KOPT-K1 (cell line): ENCODE data around the gene GUCY1A2.

Experiments
- H3K27ac ChIP-seq: fragments of 200-600 bp; sonication (generic); 2 replicates; pipeline ENCODE4 v1.5.1; 2016; ENCODE audit warnings: antibody characterized with exemption, mild to moderate bottlenecking, low read depth, low read length; ENCODE audit not compliant: poor library complexity, severe bottlenecking
- H3K36me3 ChIP-seq: fragments of 200-600 bp; sonication (generic); 2 replicates; pipeline ENCODE4 v1.5.1; 2017; ENCODE audit warnings: antibody characterized with exemption, mild to moderate bottlenecking, low read length, moderate library complexity; ENCODE audit not compliant: insufficient read depth
- H3K9me3 ChIP-seq: fragments of 200-600 bp; sonication (generic); 2 replicates; pipeline ENCODE4 v1.5.1; 2017; ENCODE audit warnings: antibody characterized with exemption, low read length, mild to moderate bottlenecking; ENCODE audit not compliant: insufficient read depth, poor library complexity, severe bottlenecking

The GUCY1A2 gene

DNA sequence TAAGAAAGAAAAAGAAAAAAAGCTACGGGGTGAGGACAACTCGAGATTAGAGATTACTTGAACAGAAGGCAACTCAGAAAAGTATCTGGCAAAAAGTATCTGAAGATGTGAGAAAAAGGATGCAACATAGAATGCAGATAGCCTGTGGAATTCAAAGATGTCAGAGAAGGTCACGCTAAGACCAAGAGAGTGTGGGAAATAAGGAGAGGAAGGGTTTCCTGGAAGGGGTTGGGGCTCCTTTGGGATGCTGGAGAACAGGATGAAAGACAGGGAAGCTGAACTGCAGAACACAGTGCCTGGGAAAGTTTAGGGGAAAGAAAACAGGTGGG is 1.2 kb downstream of the GUCY1A2 start:
- Histone ChIP-seq H3K36me3 (no peaks in the 10 kb centered on the region), H3K9me3 (no peaks in the 10 kb centered on the region), H3K27ac (no peak overlapping the region)

- Histone ChIP-seq H3K9me3 (no peaks in the 10 kb centered on the region), H3K36me3 (no peaks in the 10 kb centered on the region), H3K27ac (no peak overlapping the region)
Measured at GRCh38 chr11:107014871-107015270, 3.4 kb downstream of the GUCY1A2 start.

- H3K9me3 ChIP-seq = no peaks in the 10 kb centered on the region
- H3K27ac ChIP-seq = no peak overlapping the region
- no peaks in the 10 kb centered on the region for H3K36me3 ChIP-seq
Measured at GRCh38 chr11:107011977-107012376, 6.3 kb downstream of the GUCY1A2 start.

GRCh38 chr11:107009190-107009589 is 9.1 kb downstream of the GUCY1A2 start:
- no peaks in the 10 kb centered on the region for H3K36me3 ChIP-seq
- no peaks in the 10 kb centered on the region for H3K9me3 ChIP-seq
- H3K27ac ChIP-seq = no peak overlapping the region

- no peaks in the 10 kb centered on the region for H3K9me3 ChIP-seq
Measured at GRCh38 chr11:107006076-107006833, 12.0 kb downstream of the GUCY1A2 start.

GRCh38 chr11:106999196-106999595 is 19.1 kb downstream of the GUCY1A2 start:
- H3K27ac ChIP-seq = no peak overlapping the region
- no peaks in the 10 kb centered on the region for H3K36me3 ChIP-seq
- no peaks in the 10 kb centered on the region for H3K9me3 ChIP-seq

More at GRCh38 chr11:107006076-107006833, 12.0 kb downstream of the GUCY1A2 start:
- Histone ChIP-seq H3K27ac (no peak overlapping the region), H3K36me3 (no peaks in the 10 kb centered on the region)

DNA sequence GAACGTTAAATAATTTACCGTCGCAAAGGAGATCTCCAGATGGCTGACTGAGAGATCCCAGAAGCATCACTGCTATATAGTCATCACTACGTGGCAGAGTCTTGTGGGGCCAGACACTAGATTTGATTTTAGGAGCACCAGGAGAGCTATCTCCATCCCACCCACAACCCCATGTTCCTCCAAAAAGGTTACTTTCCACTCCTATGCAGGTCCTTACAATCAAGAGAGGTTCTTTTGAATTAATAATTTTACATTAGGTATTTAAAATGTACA is 19.4 kb downstream of the GUCY1A2 start:
- H3K27ac ChIP-seq = no peak overlapping the region

GRCh38 chr11:106998116-106998915 is 20.0 kb downstream of the GUCY1A2 start:
- Histone ChIP-seq H3K9me3 (no peaks in the 10 kb centered on the region), H3K36me3 (no peaks in the 10 kb centered on the region), H3K27ac (no peak overlapping the region)

More for the DNA sequence above, 19.4 kb downstream of the GUCY1A2 start:
- H3K9me3 ChIP-seq = no peaks in the 10 kb centered on the region
- no peaks in the 10 kb centered on the region for H3K36me3 ChIP-seq

- no peaks in the 10 kb centered on the region for H3K9me3 ChIP-seq
- H3K36me3 ChIP-seq = no peaks in the 10 kb centered on the region
- H3K27ac ChIP-seq = no peak overlapping the region
Measured at GRCh38 chr11:106997227-106997626, 21.0 kb downstream of the GUCY1A2 start.

- Histone ChIP-seq H3K9me3 (no peaks in the 10 kb centered on the region), H3K36me3 (no peaks in the 10 kb centered on the region), H3K27ac (no peak overlapping the region)
Measured at GRCh38 chr11:106996691-106997090, 21.6 kb downstream of the GUCY1A2 start.

DNA sequence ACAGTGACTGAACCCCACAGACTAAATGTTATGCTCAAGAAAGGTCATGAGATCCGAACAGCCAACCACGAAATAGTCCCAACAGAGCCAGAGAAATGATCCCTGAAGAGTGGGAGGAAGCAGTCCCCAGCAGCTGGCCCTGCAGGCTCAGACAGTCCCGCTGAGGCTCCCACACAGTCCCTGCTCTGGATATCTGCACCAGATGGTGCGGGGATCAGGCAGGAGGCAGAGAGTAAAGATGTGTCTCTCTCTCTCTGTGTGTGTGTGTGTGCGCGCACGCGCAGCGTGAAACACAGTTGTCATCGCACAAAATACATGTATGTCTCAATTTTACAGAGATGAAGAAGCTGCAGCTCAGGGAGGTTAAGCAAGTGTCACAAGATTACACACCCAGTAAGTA is 27.9 kb downstream of the GUCY1A2 start:
- Histone ChIP-seq H3K27ac (no peak overlapping the region), H3K9me3 (no peaks in the 10 kb centered on the region), H3K36me3 (no peaks in the 10 kb centered on the region)

GRCh38 chr11:106989078-106989455 is 29.2 kb downstream of the GUCY1A2 start:
- H3K9me3 ChIP-seq = no peaks in the 10 kb centered on the region
- H3K36me3 ChIP-seq = no peaks in the 10 kb centered on the region
- H3K27ac ChIP-seq = no peak overlapping the region

DNA sequence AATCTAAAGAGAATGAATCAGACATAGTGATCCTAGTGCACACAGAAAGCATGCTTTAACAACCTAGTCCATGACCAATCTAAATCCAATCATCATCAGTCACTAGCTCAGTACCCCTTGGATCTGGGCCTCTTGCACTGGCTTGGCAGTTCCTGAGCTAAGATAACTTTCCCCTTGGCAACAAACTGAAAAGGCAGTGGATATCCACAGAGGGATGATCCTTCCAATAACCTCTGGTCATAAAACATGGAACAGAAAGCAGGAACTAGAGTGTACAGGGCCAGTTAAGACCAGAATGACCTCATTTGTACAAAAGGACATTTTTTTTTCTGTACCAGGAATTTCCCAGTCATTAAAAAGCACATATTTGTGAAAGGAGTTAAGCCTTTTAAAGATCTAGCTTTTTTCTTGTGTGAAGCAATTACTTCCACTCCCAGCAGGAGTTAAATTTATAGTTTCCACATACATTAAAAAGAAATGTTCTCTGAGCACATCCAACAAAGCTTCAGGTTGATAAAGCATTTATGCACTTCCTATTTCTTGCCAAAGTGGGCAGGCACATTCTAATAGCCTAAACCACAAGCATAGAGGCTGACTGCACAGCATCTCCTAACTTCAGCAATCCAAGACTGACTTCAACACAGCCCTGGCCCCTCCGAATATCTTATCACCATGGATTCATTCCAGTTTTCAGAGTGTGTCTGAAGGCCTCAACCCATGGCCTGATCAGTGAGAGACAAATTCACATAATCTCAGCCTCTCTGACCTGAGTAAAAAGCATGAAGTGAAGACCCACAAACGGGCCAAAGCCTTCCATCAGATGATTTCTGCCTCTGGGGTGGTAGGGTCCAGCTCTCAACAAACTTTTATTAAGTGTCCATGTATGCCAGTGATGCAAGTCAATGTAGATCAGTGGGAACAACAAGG is 29.9 kb downstream of the GUCY1A2 start:
- H3K36me3 ChIP-seq = no peaks in the 10 kb centered on the region
- H3K9me3 ChIP-seq = no peaks in the 10 kb centered on the region
- no peak overlapping the region for H3K27ac ChIP-seq

DNA sequence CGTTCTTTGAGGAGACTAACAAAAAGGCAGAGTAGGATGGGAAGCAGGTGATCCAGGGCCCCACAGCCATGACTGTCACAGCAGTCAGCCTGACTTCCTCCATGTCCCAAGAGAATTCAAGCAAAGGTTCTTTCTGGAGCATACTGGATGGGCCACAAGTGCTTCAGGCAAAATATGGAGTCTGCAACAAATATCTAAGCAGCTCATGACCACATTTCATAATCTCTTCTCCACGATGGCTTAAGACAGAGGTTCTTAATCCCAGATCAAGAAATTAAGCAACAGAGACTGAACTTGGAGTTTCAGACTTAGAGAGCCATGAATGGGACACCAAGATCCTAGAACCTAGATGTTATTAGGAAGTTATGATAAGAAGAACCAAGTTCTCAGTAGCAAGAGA is 31.6 kb downstream of the GUCY1A2 start:
- no peaks in the 10 kb centered on the region for H3K9me3 ChIP-seq
- no peak overlapping the region for H3K27ac ChIP-seq
- H3K36me3 ChIP-seq = no peaks in the 10 kb centered on the region

DNA sequence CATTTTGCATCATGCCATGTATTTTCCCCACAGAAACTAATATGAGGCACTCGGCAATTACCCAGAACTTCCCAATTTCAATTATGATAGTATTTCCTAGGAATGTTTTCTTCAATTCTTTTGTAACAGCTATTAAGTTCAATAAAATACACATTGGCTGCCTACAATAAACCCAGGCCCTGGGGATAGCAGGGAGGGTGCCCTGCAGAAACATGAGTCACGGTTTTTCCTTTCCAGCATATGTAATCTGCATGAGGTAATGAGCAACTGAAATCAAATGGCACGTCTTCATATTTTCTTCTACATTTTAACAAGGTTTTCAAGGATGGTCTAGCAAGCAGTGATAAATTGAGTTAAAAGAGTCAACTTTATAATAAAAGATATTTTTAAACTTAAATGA is 32.0 kb downstream of the GUCY1A2 start:
- H3K9me3 ChIP-seq = no peaks in the 10 kb centered on the region
- H3K27ac ChIP-seq = no peak overlapping the region
- H3K36me3 ChIP-seq = no peaks in the 10 kb centered on the region
